GM12801 (cell line): Measurements from ENCODE around the gene EEF1G.

Experiments
- TF ChIP-seq, protein P1 (sequence below): IDR thresholded peaks from one replicate; pipeline ENCODE4 v1.5.1; 2011; ENCODE audit warnings: control low read depth; ENCODE audit not compliant: insufficient read length; ENCODE audit errors: extremely low read depth

Gene EEF1G

GRCh38 chr11:62567018-62567633 lies 6.6 kb downstream of the EEF1G start:
- TF ChIP-seq, protein P1, sequence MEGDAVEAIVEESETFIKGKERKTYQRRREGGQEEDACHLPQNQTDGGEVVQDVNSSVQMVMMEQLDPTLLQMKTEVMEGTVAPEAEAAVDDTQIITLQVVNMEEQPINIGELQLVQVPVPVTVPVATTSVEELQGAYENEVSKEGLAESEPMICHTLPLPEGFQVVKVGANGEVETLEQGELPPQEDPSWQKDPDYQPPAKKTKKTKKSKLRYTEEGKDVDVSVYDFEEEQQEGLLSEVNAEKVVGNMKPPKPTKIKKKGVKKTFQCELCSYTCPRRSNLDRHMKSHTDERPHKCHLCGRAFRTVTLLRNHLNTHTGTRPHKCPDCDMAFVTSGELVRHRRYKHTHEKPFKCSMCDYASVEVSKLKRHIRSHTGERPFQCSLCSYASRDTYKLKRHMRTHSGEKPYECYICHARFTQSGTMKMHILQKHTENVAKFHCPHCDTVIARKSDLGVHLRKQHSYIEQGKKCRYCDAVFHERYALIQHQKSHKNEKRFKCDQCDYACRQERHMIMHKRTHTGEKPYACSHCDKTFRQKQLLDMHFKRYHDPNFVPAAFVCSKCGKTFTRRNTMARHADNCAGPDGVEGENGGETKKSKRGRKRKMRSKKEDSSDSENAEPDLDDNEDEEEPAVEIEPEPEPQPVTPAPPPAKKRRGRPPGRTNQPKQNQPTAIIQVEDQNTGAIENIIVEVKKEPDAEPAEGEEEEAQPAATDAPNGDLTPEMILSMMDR, result no peak

DNA sequence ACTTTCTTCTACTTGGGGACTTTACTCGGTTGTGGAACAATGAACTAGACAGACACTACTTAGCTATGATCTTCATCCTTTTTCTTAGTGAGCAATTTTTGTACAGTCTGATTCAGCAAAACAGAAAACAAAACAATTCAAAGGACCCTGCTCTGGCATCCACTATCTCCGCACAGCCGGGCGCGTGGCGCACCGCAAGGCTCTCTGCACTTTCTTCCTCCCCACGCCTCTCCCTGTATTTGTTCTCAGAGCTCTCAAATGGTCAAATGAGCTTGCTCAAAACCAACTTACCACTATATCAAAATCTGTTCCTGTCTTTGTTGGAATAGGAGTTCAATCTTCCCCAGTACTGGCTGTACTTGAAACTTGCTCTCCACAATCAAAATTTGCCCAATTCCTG lies 7.4 kb downstream of the EEF1G start:
- TF ChIP-seq, protein P1, result no peak

DNA sequence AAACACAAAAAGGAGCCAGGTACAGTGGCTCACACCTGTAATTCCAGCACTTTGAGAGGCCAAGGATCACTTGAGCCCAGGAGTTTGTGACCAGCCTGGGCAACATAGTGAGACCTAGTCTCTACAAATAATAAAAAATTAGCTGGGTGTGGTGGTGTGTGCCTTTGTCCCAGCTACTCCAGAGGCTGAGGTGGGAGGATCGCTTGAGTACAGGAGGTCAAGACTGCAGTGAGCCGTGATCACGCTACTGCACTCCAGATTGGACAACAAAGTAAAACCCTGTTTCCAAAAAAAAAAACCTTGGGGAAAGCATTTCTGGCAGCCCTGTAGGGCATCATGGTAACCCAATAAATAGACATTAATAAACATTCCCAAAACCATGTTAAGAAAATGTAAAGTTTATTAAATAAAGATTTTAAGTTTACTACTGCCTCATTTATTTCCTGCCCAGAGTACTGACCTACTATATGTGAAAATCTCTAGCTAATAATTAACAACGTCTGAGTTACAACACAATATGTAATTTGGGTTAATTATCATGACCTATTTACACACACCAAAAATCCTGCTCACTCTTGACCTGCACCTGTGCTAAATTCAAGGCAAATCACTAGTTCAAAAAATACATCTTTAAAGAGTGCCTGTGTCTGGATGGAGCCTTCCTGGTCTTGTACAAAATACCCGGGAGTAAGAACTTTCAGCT lies 8.4 kb downstream of the EEF1G start:
- TF ChIP-seq, protein P1, result no peak

GRCh38 chr11:62560566-62561103 lies 13.1 kb downstream of the EEF1G start:
- TF ChIP-seq, protein P1, result no peak

DNA sequence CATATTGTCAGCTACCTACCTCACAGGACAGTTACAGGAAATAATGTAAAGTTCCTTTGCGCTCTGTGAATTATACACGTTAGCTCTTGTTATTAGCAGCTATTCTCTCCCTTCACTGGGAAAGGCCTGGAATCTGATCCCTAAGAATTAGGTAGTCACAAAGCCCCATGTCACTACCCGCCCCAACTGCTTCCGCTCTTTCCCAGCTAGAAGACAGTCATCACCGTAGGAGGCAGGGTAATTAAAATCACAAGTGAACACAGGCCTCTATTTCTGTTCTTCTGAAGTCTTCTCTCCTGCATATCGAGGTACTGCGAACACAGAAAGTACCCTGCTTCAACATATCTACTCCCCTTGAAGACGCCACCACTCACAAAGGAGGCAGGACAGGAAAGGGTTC lies 14.5 kb downstream of the EEF1G start:
- TF ChIP-seq, protein P1, result no peak

- TF ChIP-seq, protein P1, result no peak
Measured at GRCh38 chr11:62558669-62559068, 15.0 kb downstream of the EEF1G start.

GRCh38 chr11:62556875-62557631 lies 16.6 kb downstream of the EEF1G start:
- TF ChIP-seq, protein P1, result no peak
